Mesodermal cell (in vitro differentiated cells): ENCODE results near the gene AGBL1.

Experiments used
- H3K27ac ChIP-seq: 2 replicates; pipeline ENCODE4 v1.7.0; 2013; ENCODE audit warnings: mild to moderate bottlenecking, low read depth, low read length, moderate library complexity; ENCODE audit not compliant: severe bottlenecking
- H3K36me3 ChIP-seq: 2 replicates; pipeline ENCODE4 v1.7.1; 2013; ENCODE audit warnings: mild to moderate bottlenecking, low read length, moderate library complexity; ENCODE audit not compliant: control insufficient read depth, insufficient read depth
- H3K4me1 ChIP-seq: one replicate; pipeline ENCODE4 v1.7.1; 2013; ENCODE audit warnings: mild to moderate bottlenecking, low read length; ENCODE audit not compliant: insufficient read depth, control insufficient read depth, poor library complexity, severe bottlenecking
- H3K4me3 ChIP-seq: 2 replicates; pipeline ENCODE4 v1.7.0; 2013; ENCODE audit warnings: low read length, control low read depth, mild to moderate bottlenecking; ENCODE audit not compliant: insufficient read depth, poor library complexity, severe bottlenecking; ENCODE audit errors: extremely low read depth
- H3K9me3 ChIP-seq: 2 replicates; pipeline ENCODE4 v1.7.1; 2013; ENCODE audit warnings: mild to moderate bottlenecking, low read length, moderate library complexity; ENCODE audit not compliant: control insufficient read depth
- WGBS, 2 experiments: methylation state at CpG; one replicate each; pipeline ENCODE4 v1.1.5; 2013; ENCODE audit warnings: missing lambda C conversion rate in 2 of 2; ENCODE audit not compliant: insufficient coverage in 2 of 2; 5-methylcytosine and 5-hydroxymethylcytosine counted together

AGBL1 gene

DNA sequence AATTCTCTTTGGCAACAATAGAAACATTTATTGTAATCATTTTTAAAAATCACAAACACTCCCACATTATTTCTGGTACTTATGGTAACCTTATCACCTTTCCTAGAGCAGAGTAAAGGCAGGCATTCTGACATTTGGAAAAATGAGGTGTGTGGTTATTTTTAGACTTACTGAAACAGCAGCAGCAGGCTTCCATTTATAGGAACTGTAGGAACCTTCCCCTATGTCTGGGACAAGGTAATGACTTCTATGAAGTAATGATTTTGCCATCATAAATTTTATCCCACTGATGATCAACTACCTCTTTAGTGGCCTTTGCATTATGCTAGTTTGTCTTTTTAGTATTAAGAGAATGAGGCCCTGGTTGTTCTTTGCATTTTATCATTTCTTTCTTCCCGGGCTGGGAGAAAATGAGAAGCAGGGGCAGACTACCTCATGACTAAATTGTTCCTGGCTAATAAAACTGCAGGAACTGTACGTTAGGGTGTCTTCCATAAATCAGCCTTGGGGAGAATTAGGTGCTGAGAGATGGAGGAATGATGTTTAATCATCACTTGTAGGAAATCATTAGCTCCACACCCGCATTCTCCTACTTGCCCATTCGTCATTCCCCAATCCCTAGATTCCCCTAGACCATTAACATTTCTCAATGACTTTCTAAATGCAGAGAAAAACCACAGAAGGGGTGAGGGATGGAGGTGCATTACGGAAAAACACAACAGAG is 680.3 kb downstream of the AGBL1 start:
- 79 to 86% methylated on average over 2 of the region's 5 CpGs for WGBS, 2 experiments
- no peaks in the 10 kb centered on the region for H3K4me1 ChIP-seq
- H3K27ac ChIP-seq: no peak overlapping the region
- H3K9me3 ChIP-seq: no peaks in the 10 kb centered on the region
- H3K4me3 ChIP-seq: no peak overlapping the region
- H3K36me3 ChIP-seq: no peaks in the 10 kb centered on the region

DNA sequence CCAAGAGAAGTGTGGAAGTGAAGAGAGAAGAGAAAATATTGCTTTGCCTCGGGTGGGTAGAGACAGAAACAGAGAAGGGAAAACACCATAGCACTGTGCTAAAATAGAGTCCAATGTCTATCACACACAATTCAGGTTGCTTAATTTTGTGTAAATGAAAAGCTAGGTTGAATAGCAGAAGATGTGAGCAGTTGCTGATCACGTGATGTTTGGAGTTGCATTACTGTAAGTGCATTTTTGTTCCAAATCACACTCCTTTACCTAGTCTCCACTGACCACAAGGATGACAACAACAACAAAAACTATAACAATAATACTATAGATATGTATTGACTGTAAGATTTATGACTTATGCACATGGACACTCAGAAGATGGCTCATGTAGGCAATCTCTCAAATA is 683.2 kb downstream of the AGBL1 start:
- H3K4me1 ChIP-seq: peaks cover 2% of the 10 kb centered on the region
- no peaks in the 10 kb centered on the region for H3K36me3 ChIP-seq
- no peak overlapping the region for H3K4me3 ChIP-seq
- no peaks in the 10 kb centered on the region for H3K9me3 ChIP-seq
- H3K27ac ChIP-seq: no peak overlapping the region
- WGBS, 2 experiments: no CpG with 5 or more reads among the region's 2 CpGs

DNA sequence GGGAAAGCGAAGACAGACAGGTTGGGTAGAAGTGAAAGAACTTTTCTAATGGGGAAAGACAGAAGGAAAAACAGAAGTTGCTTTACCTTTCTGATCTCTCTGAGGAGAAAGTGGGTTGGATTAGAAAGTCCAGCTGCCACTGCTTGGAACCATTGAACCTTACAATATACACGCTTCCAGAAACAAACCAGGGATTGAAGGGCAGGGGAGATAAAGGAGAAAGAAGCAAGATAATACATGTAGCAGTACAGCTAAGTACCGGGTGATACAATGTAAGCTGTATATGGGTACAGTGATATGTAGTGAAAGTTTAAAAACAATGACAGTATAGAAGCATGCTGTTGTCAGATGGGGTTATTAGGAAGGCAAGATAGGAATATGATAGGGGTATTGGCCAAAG is 684.4 kb downstream of the AGBL1 start:
- Histone ChIP-seq H3K4me1 (peaks cover 10% of the 10 kb centered on the region), H3K9me3 (no peaks in the 10 kb centered on the region), H3K27ac (no peak overlapping the region), H3K36me3 (no peaks in the 10 kb centered on the region), H3K4me3 (no peak overlapping the region)
- 86 to 87% methylated on average over 2 to 3 of the region's 3 CpGs for WGBS, 2 experiments

DNA sequence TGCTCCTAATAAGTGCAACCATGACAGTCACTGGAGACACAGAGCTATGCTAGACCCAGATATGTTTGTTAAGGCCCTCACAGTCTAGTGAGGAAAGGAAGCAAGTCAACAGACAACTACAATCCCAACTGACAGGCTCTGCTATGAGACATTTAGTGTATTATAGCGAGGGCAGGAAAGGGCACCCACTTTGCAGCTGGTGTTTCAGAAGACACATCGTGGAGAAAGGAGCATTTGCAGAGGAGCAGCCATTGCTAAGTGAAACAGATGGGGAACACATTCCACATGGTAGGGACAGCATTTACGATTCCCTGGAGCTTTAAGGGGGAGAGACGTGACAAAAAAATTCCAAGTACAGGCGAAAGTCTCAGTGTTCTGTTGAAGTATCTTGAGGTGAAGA is 685.6 kb downstream of the AGBL1 start:
- Histone ChIP-seq H3K27ac (no peak overlapping the region), H3K4me3 (no peak overlapping the region), H3K4me1 (peaks cover 10% of the 10 kb centered on the region), H3K9me3 (no peaks in the 10 kb centered on the region), H3K36me3 (no peaks in the 10 kb centered on the region)
- WGBS, 2 experiments: 87 to 98% methylated on average over 4 to 5 of the region's 5 CpGs

DNA sequence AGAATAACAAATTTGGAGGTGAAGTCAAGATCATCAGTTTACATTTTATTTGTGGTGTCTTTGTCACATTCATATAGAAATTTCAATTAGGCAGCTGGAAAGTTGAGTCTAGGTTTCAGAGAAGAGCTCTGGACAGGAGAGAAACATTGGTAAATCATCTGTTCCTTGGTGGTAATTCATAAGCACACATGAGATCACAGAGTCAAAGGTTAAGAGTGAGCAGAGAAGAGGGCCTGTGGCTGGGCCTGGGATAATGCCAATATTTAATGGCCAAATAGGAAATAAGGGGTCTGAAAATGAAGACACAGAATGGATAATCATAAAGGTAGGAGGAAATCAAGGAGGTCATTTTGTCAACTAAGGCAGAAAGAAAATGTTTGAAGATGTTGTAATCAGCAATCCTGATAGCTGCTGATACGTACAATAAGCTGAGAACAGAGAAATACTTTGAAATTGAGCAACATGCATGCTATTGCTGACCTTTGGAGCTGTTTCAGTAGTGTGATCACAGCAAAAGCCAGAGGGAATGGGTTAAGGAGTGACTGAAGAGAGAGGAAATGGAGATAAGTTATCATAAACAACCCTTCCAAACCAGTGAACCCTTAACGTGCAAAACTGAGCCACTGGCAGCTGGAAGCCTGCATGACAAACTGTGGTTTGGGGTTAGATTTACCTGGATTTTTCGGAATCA is 692.8 kb downstream of the AGBL1 start:
- H3K4me3 ChIP-seq: no peak overlapping the region
- no peaks in the 10 kb centered on the region for H3K36me3 ChIP-seq
- WGBS, 2 experiments: 93 to 100% methylated on average over 1 of the region's 3 CpGs
- H3K27ac ChIP-seq: no peak overlapping the region
- no peaks in the 10 kb centered on the region for H3K9me3 ChIP-seq
- peaks cover 17% of the 10 kb centered on the region for H3K4me1 ChIP-seq

DNA sequence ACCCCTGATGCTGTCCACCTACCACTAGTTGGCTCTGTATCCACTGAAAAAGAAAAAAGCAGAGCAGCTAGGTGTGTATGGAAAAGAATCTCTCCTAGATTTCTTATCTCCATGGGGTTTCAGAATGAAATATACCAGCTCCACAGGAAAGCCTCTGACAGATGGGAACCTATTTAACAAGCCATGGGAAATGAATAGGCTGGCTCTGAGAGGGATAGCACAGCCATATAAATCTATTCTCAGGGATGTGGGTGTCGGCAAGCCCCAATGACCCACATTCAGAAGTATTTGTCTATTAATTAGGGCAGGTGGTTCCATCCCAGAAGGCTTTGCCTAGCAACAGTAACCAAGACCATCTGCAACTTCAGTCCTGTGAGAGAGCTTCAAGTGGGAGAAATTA is 694.1 kb downstream of the AGBL1 start:
- Histone ChIP-seq H3K4me3 (no peak overlapping the region), H3K4me1 (peaks cover 7% of the 10 kb centered on the region), H3K9me3 (no peaks in the 10 kb centered on the region), H3K36me3 (no peaks in the 10 kb centered on the region), H3K27ac (no peak overlapping the region)
- WGBS, 2 experiments: 50% methylated on average over 1 of the region's 1 CpG; no CpG with 5 or more reads in 1 of the 2 experiments

DNA sequence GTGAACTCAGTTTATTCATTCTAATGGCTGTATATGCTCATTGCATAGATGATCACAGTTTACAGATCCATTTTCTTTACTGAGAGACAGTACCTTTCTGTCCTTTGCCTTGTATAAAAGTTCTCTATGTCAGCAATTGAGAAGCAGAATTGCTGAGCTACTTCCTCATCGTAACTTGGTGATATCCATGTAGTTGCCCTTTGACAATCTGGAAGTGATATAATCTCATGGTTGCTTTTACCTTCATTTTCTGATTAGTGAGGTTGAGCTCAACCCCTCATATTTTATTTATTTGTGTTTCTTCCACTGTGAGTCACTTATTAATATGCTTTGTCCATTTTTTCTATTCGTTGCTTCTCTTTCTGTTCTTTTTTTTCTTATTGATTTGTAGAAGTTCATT is 696.5 kb downstream of the AGBL1 start:
- H3K4me3 ChIP-seq: no peak overlapping the region
- H3K9me3 ChIP-seq: no peaks in the 10 kb centered on the region
- peaks cover 7% of the 10 kb centered on the region for H3K4me1 ChIP-seq
- WGBS, 2 experiments: 100% methylated on average over 1 of the region's 2 CpGs; no CpG with 5 or more reads in 1 of the 2 experiments
- no peaks in the 10 kb centered on the region for H3K36me3 ChIP-seq
- no peak overlapping the region for H3K27ac ChIP-seq

DNA sequence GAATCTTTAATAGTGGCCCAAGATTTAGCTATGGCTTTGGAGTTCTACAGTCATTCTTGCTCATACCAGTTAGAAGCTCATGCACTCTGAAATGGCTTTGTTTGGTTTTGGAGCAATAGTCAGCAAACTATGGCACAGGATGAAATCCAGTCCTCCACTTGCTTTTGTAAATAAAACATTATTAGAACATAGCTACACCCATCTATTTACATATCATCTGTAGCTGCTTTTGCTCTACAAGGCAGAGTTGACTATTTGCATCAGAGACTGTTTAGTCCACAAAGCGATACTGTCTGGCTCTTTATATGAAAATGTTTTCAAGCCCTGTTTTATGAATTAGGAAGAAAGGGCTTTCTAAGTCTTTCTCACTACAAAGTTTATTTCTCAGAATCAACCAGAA is 716.9 kb downstream of the AGBL1 start:
- Histone ChIP-seq H3K27ac (no peak overlapping the region), H3K9me3 (no peaks in the 10 kb centered on the region), H3K4me1 (no peaks in the 10 kb centered on the region), H3K36me3 (no peaks in the 10 kb centered on the region), H3K4me3 (no peak overlapping the region)
- no CpG with 5 or more reads among the region's 1 CpG for WGBS, 2 experiments

DNA sequence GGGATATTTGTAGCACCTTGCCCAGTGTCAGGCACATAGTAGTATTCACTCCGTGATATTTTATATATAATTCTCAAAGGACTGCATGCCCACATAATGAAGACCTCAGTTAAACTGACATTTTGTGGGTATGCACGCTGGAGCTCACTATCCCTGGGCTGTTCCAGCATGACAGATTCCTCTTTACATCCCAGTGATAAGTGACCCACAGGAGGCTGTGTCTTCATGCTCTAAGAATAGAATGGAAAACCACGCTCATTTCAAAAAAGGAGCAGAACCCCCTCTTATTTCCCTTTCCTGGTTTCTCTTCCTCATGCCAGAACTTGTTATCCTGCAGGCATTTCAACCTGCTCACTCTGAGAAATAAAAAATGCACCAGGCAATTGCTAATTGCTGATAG is 717.5 kb downstream of the AGBL1 start:
- Histone ChIP-seq H3K36me3 (no peaks in the 10 kb centered on the region), H3K4me1 (no peaks in the 10 kb centered on the region), H3K4me3 (no peak overlapping the region), H3K27ac (no peak overlapping the region), H3K9me3 (no peaks in the 10 kb centered on the region)
- WGBS, 2 experiments: 88 to 100% methylated on average over 1 of the region's 3 CpGs

DNA sequence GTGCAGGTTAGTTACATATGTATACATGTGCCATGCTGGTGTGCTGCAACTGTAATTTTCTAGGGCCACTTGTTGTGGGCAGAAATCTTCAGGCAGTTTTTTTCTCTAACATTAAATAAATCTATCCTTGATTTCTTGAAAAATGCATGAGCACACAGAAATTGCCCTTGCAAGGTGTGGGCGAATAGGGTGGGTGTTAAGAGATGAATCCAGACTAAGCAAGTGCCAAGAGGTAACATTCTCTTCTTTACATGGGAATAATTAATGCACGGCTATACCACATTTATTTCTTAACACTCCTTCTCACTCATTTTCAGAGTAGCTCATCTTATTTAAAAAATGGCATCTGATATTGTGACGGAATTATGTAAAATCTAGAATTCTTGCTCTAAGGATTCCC is 719.6 kb downstream of the AGBL1 start:
- Histone ChIP-seq H3K27ac (no peak overlapping the region), H3K9me3 (no peaks in the 10 kb centered on the region), H3K36me3 (no peaks in the 10 kb centered on the region), H3K4me1 (no peaks in the 10 kb centered on the region), H3K4me3 (no peak overlapping the region)
- WGBS, 2 experiments: no CpG with 5 or more reads among the region's 3 CpGs

DNA sequence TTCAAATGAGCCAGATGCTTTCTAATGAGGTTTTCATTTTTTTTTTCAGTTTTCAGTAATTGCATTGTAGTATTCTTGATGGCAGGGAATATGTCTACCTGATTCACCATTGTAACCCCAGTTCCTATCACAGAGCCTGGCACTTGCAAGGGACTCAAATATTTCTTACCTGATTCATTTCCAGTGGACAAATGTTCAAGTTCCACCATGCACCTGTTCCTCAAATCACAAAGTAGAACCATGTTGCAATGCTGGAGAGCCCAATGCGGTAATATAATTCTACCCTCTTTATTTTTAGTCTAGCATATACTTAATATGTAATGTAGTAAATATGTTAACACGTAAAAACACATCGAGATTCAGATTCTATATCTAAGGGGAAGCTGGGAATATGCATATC is 722.6 kb downstream of the AGBL1 start:
- Histone ChIP-seq H3K9me3 (no peaks in the 10 kb centered on the region), H3K27ac (no peak overlapping the region), H3K36me3 (no peaks in the 10 kb centered on the region), H3K4me3 (no peak overlapping the region), H3K4me1 (no peaks in the 10 kb centered on the region)
- no CpG with 5 or more reads among the region's 3 CpGs for WGBS, 2 experiments
